A549 treated with AZD9567 at 1 μM for 4 hours (cell line): ENCODE data around the gene RRP7A. TPM values are rescaled to one million over a fixed set of nuclear protein-coding genes. Genes with fewer than 3 reads are reported as not detected.

ENCODE experiments used
- total RNA-seq: library from RNA; stranded (reverse); fragments of 200-300 nt; extraction: Qiagen RNA extraction; gene quantifications from 5 replicates; pipeline ENCODE4 v1.2.3, GENCODE V29; 2022; ENCODE audit not compliant: insufficient read depth

RRP7A gene
- 43.9 to 57.3 TPM (median 56.6 TPM) in 5 replicates for total RNA-seq

GRCh38 chr22:42519525-42520401 lies at the start of gene RRP7A:
RRP7A (minus strand) TSS chr22:42519796; CDS start chr22:42519786, 10 bp downstream.

DNA sequence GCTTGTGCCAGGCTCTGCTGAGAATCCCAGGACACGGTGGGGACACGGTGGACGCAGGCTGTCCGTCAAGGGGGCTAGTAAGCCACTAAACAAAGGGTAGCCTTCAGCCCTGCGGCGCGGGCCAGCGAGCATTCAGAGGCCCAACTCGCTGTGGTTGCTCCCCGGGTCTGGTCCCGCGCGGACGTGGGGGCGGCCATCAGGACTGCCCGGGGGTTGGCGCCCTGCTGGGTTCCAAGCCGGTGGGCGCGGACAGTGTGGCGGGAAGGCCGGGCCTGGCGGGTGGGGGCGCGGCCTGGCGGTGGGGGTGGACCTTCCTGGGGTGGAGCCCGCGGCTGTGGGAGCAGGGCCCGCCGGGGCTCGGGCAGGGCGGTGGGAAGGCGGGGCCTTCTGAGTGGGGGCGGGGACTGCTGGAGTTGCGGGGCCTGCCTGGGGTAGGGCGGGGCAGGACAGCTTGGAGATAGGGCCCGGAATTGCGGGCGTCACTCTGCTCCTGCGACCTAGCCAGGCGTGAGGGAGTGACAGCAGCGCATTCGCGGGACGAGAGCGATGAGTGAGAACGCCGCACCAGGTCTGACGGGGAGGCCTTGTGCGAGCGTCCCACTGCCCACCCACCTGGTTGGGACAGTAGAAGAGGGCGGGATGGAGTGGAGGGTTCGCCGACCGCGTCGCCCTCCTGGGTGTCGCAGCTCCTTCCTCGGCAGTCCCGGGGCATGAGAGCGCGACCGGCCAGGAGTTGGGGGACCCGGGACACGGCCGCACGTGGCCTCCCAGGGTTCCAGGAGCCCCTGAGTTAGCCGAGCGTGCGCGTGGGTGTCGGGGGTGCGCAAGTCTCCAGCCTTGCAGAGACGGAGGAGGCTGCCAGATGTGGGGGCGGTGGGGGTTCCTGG lies 34.1 kb upstream of the RRP7A start, which contains the start of gene SERHL2:
SERHL2 (plus strand) TSS at position 482 of the 887 bp plus-strand sequence; CDS start at position 547, 65 bp downstream.

Other genes starting within 250 kb of the RRP7A start
- gene TCF20, start 249.1 kb downstream of the RRP7A start, total RNA-seq = 11.1 to 14.3 TPM (median 13.3 TPM) in 5 replicates
- gene NFAM1, start 87.4 kb downstream of the RRP7A start, total RNA-seq = 0.01 TPM in 1 of 5 replicates, not detected in the others
- gene SERHL2, start 34.2 kb upstream of the RRP7A start, total RNA-seq = 0.14 to 1.5 TPM (median 0.20 TPM) in 5 replicates
- gene POLDIP3, start 95.1 kb upstream of the RRP7A start, total RNA-seq = 37.4 to 44.7 TPM (median 40.0 TPM) in 5 replicates
- not detected in 5 replicates for gene ATP5MGL, start 120.8 kb upstream of the RRP7A start, total RNA-seq
- 101 to 119 TPM (median 114 TPM) in 5 replicates for gene CYB5R3, start 129.6 kb upstream of the RRP7A start, total RNA-seq
- 10.7 to 21.4 TPM (median 19.8 TPM) in 5 replicates for gene A4GALT, start 201.1 kb upstream of the RRP7A start, total RNA-seq